ENCODE measurements around the gene SETMAR.

GRCh38 chr3:4355401-4356219 is 52.4 kb downstream of the SETMAR start:
- TF ChIP-seq CTCF (IDR thresholded peaks at IDR 0.05 in 2 of 3, conservative IDR thresholded peaks at IDR 0.05 in 1 of 3; ENCODE audit: borderline replicate concordance in 1 of 3, insufficient read depth in 1 of 3, low read depth in 2 of 3, low read length in 2 of 3): no peak
- no peak for TF ChIP-seq EZH2phosphoT487 (IDR thresholded peaks at IDR 0.05; ENCODE audit: borderline replicate concordance)
- TF ChIP-seq SRF (IDR thresholded peaks at IDR 0.05; ENCODE audit: low read depth): no peak
- TF ChIP-seq TCF7L2 (IDR thresholded peaks at IDR 0.05; ENCODE audit: borderline replicate concordance, extremely low read depth, insufficient read depth, insufficient read length): no peak
